HepG2 (cell line): ENCODE results near the gene VENTX.

Experiments
- CTCF ChIP-seq: sonication (generic); formaldehyde crosslinking; IDR thresholded peaks from 2 replicates; pipeline ENCODE4 v1.5.0; 2020; ENCODE audit warnings: mild to moderate bottlenecking, missing genetic modification reagents, moderate library complexity
- FOXK1 ChIP-seq: sonication (generic); formaldehyde crosslinking; IDR thresholded peaks from 2 replicates; pipeline ENCODE4 v1.4.0; 2020; ENCODE audit warnings: low read depth, missing genetic modification reagents, borderline replicate concordance
- KAT8 ChIP-seq: IDR thresholded peaks from 2 replicates; pipeline ENCODE4 v1.6.1; 2016; ENCODE audit warnings: missing genetic modification reagents, missing compliant biosample characterization
- KDM1A ChIP-seq: IDR thresholded peaks from 2 replicates; pipeline ENCODE4 v1.6.1; 2016; ENCODE audit warnings: missing compliant biosample characterization
- POLR2A ChIP-seq, 2 experiments: IDR thresholded peaks; 2 replicates each; pipeline ENCODE4 v1.6.1; 2011; ENCODE audit warnings: low read depth in 2 of 2, low read length in 2 of 2, mild to moderate bottlenecking in 1 of 2, moderate library complexity in 1 of 2; ENCODE audit not compliant: insufficient read depth in 1 of 2
- POLR2AphosphoS5 ChIP-seq: IDR thresholded peaks from 2 replicates; pipeline ENCODE4 v1.6.1; 2012; ENCODE audit warnings: low read depth, low read length
- ZNF232 ChIP-seq: sonication (generic); formaldehyde crosslinking; IDR thresholded peaks from 2 replicates; pipeline ENCODE4 v1.4.0; 2020; ENCODE audit warnings: missing genetic modification reagents, borderline replicate concordance
- ZNF281 ChIP-seq: sonication (generic); formaldehyde crosslinking; IDR thresholded peaks from 2 replicates; pipeline ENCODE4 v1.4.0; 2020; ENCODE audit warnings: missing genetic modification reagents, borderline replicate concordance
- ZNF580 ChIP-seq: IDR thresholded peaks from 2 replicates; pipeline ENCODE4 v1.6.1; 2016; ENCODE audit warnings: low read depth, borderline replicate concordance
- ZNF646 ChIP-seq: sonication (generic); formaldehyde crosslinking; IDR thresholded peaks from 2 replicates; pipeline ENCODE4 v1.9.0; 2021; ENCODE audit warnings: mild to moderate bottlenecking, missing genetic modification reagents

- TF ChIP-seq FOXK1, result no peak
- TF ChIP-seq ZNF646 (CRISPR knock-in tag), result peak; percentile 40; the same call in 1 of the 2 replicates
- no peak for TF ChIP-seq CTCF (CRISPR knock-in tag)
- no peak for TF ChIP-seq POLR2A (IDR thresholded peaks at IDR 0.05; ENCODE audit: insufficient read depth in 1 of 2, low read depth in 2 of 2, low read length in 2 of 2)
- no peak for TF ChIP-seq ZNF232 (CRISPR knock-in tag)
- no peak for TF ChIP-seq ZNF281 (CRISPR knock-in tag)
- TF ChIP-seq POLR2AphosphoS5, result no peak
- TF ChIP-seq KDM1A (CRISPR knock-in tag), result no peak
- no peak for TF ChIP-seq ZNF580
- TF ChIP-seq KAT8 (CRISPR knock-in tag), result no peak
These were observed 16.9 kb downstream of the VENTX start for GRCh38 chr10:133254421-133255120.
